NCI-H1417 (cell line): Measurements from ENCODE around the gene PPBP.

Experiments
- DNase-seq, 3 experiments: peaks; one replicate each; lab custom pipeline; 2025; lab: John Stamatoyannopoulos, UW

Gene PPBP

GRCh38 chr4:73948291-73948690, 39.7 kb downstream of the PPBP start:
- DNase-seq, result no peak

- DNase-seq, result peak in 2 of 3 experiments; percentile 7 to 47
These were observed 40.6 kb downstream of the PPBP start for GRCh38 chr4:73947239-73947985.

GRCh38 chr4:73945674-73946449, 42.1 kb downstream of the PPBP start:
- DNase-seq, result peak in 1 of 3 experiments; percentile 32

- no peak for DNase-seq
These were observed 42.9 kb downstream of the PPBP start for GRCh38 chr4:73945140-73945539.

GRCh38 chr4:73944061-73944875, 43.7 kb downstream of the PPBP start:
- DNase-seq, result no peak

- no peak for DNase-seq
These were observed 44.4 kb downstream of the PPBP start for GRCh38 chr4:73943555-73943954.

- no peak for DNase-seq
These were observed 51.0 kb downstream of the PPBP start for GRCh38 chr4:73936969-73937368.
